Cardiac muscle cell (in vitro differentiated cells and primary cell): Measurements from ENCODE around the gene PIWIL1. TPM values are rescaled to one million over a fixed set of nuclear protein-coding genes. Genes with fewer than 3 reads are reported as not detected.

Experiments used
- DNase-seq, 2 donors: peaks; one replicate each; pipeline versions ENCODE4 v3.0.0 to v3.0.0-alpha.2; 2010 to 2017; ENCODE audit warnings: low read depth in 1 of 2, low spot score in 1 of 2
- H3K27ac ChIP-seq: fragments of 200-600 bp; sonication (generic); 2 replicates; pipeline ENCODE4 v1.5.1; 2016
- H3K27me3 ChIP-seq: fragments of 200-600 bp; sonication (generic); 2 replicates; pipeline ENCODE4 v1.6.0; 2016; ENCODE audit warnings: control low read depth
- H3K36me3 ChIP-seq: fragments of 200-600 bp; sonication (generic); 2 replicates; pipeline ENCODE4 v1.5.1; 2016; ENCODE audit warnings: control low read depth
- H3K4me1 ChIP-seq: fragments of 200-600 bp; sonication (generic); 2 replicates; pipeline ENCODE4 v1.8.1; 2017; ENCODE audit warnings: low read depth, mild to moderate bottlenecking, mixed run types
- H3K4me3 ChIP-seq: fragments of 200-600 bp; sonication (generic); 2 replicates; pipeline ENCODE4 v1.5.1; 2016; ENCODE audit warnings: mild to moderate bottlenecking
- H3K9me3 ChIP-seq: fragments of 200-600 bp; sonication (generic); 2 replicates; pipeline ENCODE4 v1.5.1; 2017; ENCODE audit warnings: low read depth, mild to moderate bottlenecking, control low read depth
- CTCF ChIP-seq: IDR thresholded peaks from 2 replicates; pipeline ENCODE4 v1.5.1; 2012; ENCODE audit warnings: low read depth, mild to moderate bottlenecking, low read length
- polyA plus RNA-seq: library from polyadenylated mRNA; unstranded; fragments of >200 nt; fragmentation: Nextera tagmentation; extraction: Ambion mirVana; gene quantifications from 2 replicates; pipeline ENCODE4 v1.2.1, GENCODE V29; 2016
- total RNA-seq: library from RNA; depleted of rRNA; stranded (reverse); fragments of >200 nt; gene quantifications from 2 replicates; pipeline ENCODE4 v1.2.3, GENCODE V29; 2016

PIWIL1 gene
- total and polyA plus RNA-seq, 2 experiments from 2014 or later = not detected

GRCh38 chr12:130344529-130344928, 6.8 kb downstream of the PIWIL1 start:
- no peak overlapping the region for H3K4me3 ChIP-seq
- no peak for DNase-seq
- H3K9me3 ChIP-seq = no peaks in the 10 kb centered on the region
- no peaks in the 10 kb centered on the region for H3K4me1 ChIP-seq
- H3K27me3 ChIP-seq = peaks cover 30% of the 10 kb centered on the region
- H3K36me3 ChIP-seq = no peaks in the 10 kb centered on the region
- no peak for TF ChIP-seq CTCF
- no peak overlapping the region for H3K27ac ChIP-seq

- Histone ChIP-seq H3K9me3 (no peaks in the 10 kb centered on the region), H3K4me3 (no peak overlapping the region), H3K4me1 (no peaks in the 10 kb centered on the region), H3K36me3 (no peaks in the 10 kb centered on the region), H3K27ac (no peak overlapping the region), H3K27me3 (peaks cover 28% of the 10 kb centered on the region)
- TF ChIP-seq CTCF = no peak
- DNase-seq = no peak
Observed at GRCh38 chr12:130345292-130345691, 7.6 kb downstream of the PIWIL1 start.

- no peak overlapping the region for H3K4me3 ChIP-seq
- no peaks in the 10 kb centered on the region for H3K4me1 ChIP-seq
- DNase-seq = no peak
- peaks cover 17% of the 10 kb centered on the region for H3K27me3 ChIP-seq
- no peak overlapping the region for H3K27ac ChIP-seq
- no peaks in the 10 kb centered on the region for H3K9me3 ChIP-seq
- H3K36me3 ChIP-seq = no peaks in the 10 kb centered on the region
- no peak for TF ChIP-seq CTCF
Observed at GRCh38 chr12:130347588-130347987, 9.9 kb downstream of the PIWIL1 start.

- no peaks in the 10 kb centered on the region for H3K4me1 ChIP-seq
- peaks cover 20% of the 10 kb centered on the region for H3K27me3 ChIP-seq
- no peak for TF ChIP-seq CTCF
- H3K9me3 ChIP-seq = no peaks in the 10 kb centered on the region
- H3K27ac ChIP-seq = no peak overlapping the region
- no peaks in the 10 kb centered on the region for H3K36me3 ChIP-seq
- H3K4me3 ChIP-seq = no peak overlapping the region
- DNase-seq = no peak
Observed at GRCh38 chr12:130350715-130351114, 13.0 kb downstream of the PIWIL1 start.

- Histone ChIP-seq H3K9me3 (no peaks in the 10 kb centered on the region), H3K27me3 (peaks cover 19% of the 10 kb centered on the region), H3K4me3 (no peak overlapping the region), H3K27ac (no peak overlapping the region), H3K4me1 (no peaks in the 10 kb centered on the region), H3K36me3 (no peaks in the 10 kb centered on the region)
- no peak for DNase-seq
- no peak for TF ChIP-seq CTCF
Observed at GRCh38 chr12:130351326-130351725, 13.6 kb downstream of the PIWIL1 start.

- H3K36me3 ChIP-seq = no peaks in the 10 kb centered on the region
- H3K27me3 ChIP-seq = peaks cover 19% of the 10 kb centered on the region
- H3K4me1 ChIP-seq = no peaks in the 10 kb centered on the region
- no peaks in the 10 kb centered on the region for H3K9me3 ChIP-seq
- no peak for TF ChIP-seq CTCF
- no peak for DNase-seq
- H3K4me3 ChIP-seq = no peak overlapping the region
- no peak overlapping the region for H3K27ac ChIP-seq
Observed at GRCh38 chr12:130353081-130353480, 15.4 kb downstream of the PIWIL1 start.
